PFSK-1 (cell line): Measurements from ENCODE around the gene GPR42.

ENCODE experiments used
- POLR2AphosphoS5 ChIP-seq: IDR thresholded peaks from 2 replicates; pipeline ENCODE4 v1.6.1; 2012; ENCODE audit warnings: low read depth, mild to moderate bottlenecking, control low read depth, low read length, moderate library complexity
- SIN3A ChIP-seq: IDR thresholded peaks from 2 replicates; pipeline ENCODE4 v1.6.1; 2012; ENCODE audit warnings: mild to moderate bottlenecking, low read length, moderate library complexity, borderline replicate concordance; ENCODE audit not compliant: insufficient read depth
- TAF1 ChIP-seq: IDR thresholded peaks from 2 replicates; pipeline ENCODE4 v1.6.1; 2012; ENCODE audit warnings: low read length, control low read depth, borderline replicate concordance; ENCODE audit not compliant: insufficient read depth
- TF ChIP-seq, protein P1 (sequence below), 2 experiments: IDR thresholded peaks; 2 replicates each; pipeline versions ENCODE4 v1.6.1 to v1.8.0; 2011 to 2012; ENCODE audit warnings: low read depth in 2 of 2, low read length in 2 of 2, control low read depth in 1 of 2, inconsistent platforms in 1 of 2, mild to moderate bottlenecking in 1 of 2, moderate library complexity in 1 of 2; ENCODE audit not compliant: insufficient read depth in 1 of 2

GRCh38 chr19:35381926-35382325, 11.1 kb downstream of the GPR42 start:
- no peak for TF ChIP-seq POLR2AphosphoS5
- TF ChIP-seq, protein P1, sequence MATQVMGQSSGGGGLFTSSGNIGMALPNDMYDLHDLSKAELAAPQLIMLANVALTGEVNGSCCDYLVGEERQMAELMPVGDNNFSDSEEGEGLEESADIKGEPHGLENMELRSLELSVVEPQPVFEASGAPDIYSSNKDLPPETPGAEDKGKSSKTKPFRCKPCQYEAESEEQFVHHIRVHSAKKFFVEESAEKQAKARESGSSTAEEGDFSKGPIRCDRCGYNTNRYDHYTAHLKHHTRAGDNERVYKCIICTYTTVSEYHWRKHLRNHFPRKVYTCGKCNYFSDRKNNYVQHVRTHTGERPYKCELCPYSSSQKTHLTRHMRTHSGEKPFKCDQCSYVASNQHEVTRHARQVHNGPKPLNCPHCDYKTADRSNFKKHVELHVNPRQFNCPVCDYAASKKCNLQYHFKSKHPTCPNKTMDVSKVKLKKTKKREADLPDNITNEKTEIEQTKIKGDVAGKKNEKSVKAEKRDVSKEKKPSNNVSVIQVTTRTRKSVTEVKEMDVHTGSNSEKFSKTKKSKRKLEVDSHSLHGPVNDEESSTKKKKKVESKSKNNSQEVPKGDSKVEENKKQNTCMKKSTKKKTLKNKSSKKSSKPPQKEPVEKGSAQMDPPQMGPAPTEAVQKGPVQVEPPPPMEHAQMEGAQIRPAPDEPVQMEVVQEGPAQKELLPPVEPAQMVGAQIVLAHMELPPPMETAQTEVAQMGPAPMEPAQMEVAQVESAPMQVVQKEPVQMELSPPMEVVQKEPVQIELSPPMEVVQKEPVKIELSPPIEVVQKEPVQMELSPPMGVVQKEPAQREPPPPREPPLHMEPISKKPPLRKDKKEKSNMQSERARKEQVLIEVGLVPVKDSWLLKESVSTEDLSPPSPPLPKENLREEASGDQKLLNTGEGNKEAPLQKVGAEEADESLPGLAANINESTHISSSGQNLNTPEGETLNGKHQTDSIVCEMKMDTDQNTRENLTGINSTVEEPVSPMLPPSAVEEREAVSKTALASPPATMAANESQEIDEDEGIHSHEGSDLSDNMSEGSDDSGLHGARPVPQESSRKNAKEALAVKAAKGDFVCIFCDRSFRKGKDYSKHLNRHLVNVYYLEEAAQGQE (IDR thresholded peaks at IDR 0.05; ENCODE audit: insufficient read depth in 1 of 2, low read depth in 2 of 2, low read length in 2 of 2) = no peak
- no peak for TF ChIP-seq TAF1
- TF ChIP-seq SIN3A = no peak
